SK-N-SH treated with all-trans-retinoic acid at 6 μM for 48 hours (cell line): ENCODE data around the gene MLLT1.

Experiments used
- ATAC-seq: fragments of 200-7000 bp; cut with Tn5 transposase; 3 replicates; pipeline ENCODE4 v1.9.1; 2020; ENCODE audit warnings: mild to moderate bottlenecking, moderate library complexity
- ARNTL ChIP-seq: fragments of 450-650 bp; formaldehyde crosslinking; IDR thresholded peaks from 2 replicates; pipeline ENCODE4 v1.5.0; 2020; ENCODE audit warnings: low read depth, mild to moderate bottlenecking, moderate library complexity, borderline replicate concordance
- BACH2 ChIP-seq: fragments of 250-450 bp; sonication (Bioruptor Pico); IDR thresholded peaks from 2 replicates; pipeline ENCODE4 v1.9.0; 2021; ENCODE audit warnings: mild to moderate bottlenecking, borderline replicate concordance
- CREB5 ChIP-seq: fragments of 250-450 bp; sonication (Bioruptor Pico); IDR thresholded peaks from 2 replicates; pipeline ENCODE4 v1.5.1; 2020; ENCODE audit warnings: low read depth, mild to moderate bottlenecking, moderate library complexity
- CSDC2 ChIP-seq: fragments of 250-450 bp; sonication (Bioruptor Pico); IDR thresholded peaks from 2 replicates; pipeline ENCODE4 v1.5.0; 2020; ENCODE audit warnings: mild to moderate bottlenecking, moderate library complexity
- ESRRG ChIP-seq: fragments of 250-450 bp; sonication (Bioruptor Pico); IDR thresholded peaks from 2 replicates; pipeline ENCODE4 v1.6.1; 2021; ENCODE audit warnings: mild to moderate bottlenecking
- GLIS3 ChIP-seq: fragments of 250-450 bp; sonication (Bioruptor Pico); IDR thresholded peaks from 2 replicates; pipeline ENCODE4 v1.5.0; 2020; ENCODE audit warnings: mild to moderate bottlenecking, moderate library complexity
- ISL1 ChIP-seq: fragments of 250-450 bp; sonication (Bioruptor Pico); IDR thresholded peaks from 2 replicates; pipeline ENCODE4 v2.1.2; 2022; ENCODE audit warnings: mild to moderate bottlenecking, moderate library complexity
- OSR1 ChIP-seq: fragments of 250-450 bp; sonication (Bioruptor Pico); IDR thresholded peaks from 2 replicates; pipeline ENCODE4 v1.8.0; 2022; ENCODE audit warnings: moderate library complexity, mild to moderate bottlenecking, inconsistent platforms
- RARB ChIP-seq: fragments of 250-450 bp; sonication (Bioruptor Pico); IDR thresholded peaks from 2 replicates; pipeline ENCODE4 v1.8.0; 2021; ENCODE audit warnings: mild to moderate bottlenecking, moderate library complexity
- TOX ChIP-seq: fragments of 250-450 bp; sonication (Bioruptor Pico); IDR thresholded peaks from 2 replicates; pipeline ENCODE4 v1.8.0; 2021; ENCODE audit warnings: mild to moderate bottlenecking, moderate library complexity, borderline replicate concordance
- ZC3H10 ChIP-seq: fragments of 250-450 bp; sonication (Bioruptor Pico); IDR thresholded peaks from 2 replicates; pipeline ENCODE4 v1.5.1; 2021; ENCODE audit warnings: mild to moderate bottlenecking, moderate library complexity
- ZFP3 ChIP-seq: fragments of 250-450 bp; sonication (Bioruptor Pico); IDR thresholded peaks from 2 replicates; pipeline ENCODE4 v1.5.0; 2020; ENCODE audit warnings: mild to moderate bottlenecking, moderate library complexity
- ZFP30 ChIP-seq: fragments of 450-650 bp; formaldehyde crosslinking; IDR thresholded peaks from 2 replicates; pipeline ENCODE4 v1.5.0; 2022; ENCODE audit warnings: mild to moderate bottlenecking, moderate library complexity
- ZNF565 ChIP-seq: fragments of 450-650 bp; formaldehyde crosslinking; conservative IDR thresholded peaks from 2 replicates; pipeline ENCODE4 v1.5.0; 2020; ENCODE audit warnings: low read depth, mild to moderate bottlenecking, moderate library complexity
- ZNF70 ChIP-seq: fragments of 450-650 bp; formaldehyde crosslinking; IDR thresholded peaks from 2 replicates; pipeline ENCODE4 v1.5.0; 2020; ENCODE audit warnings: mild to moderate bottlenecking, moderate library complexity
- ZNF8 ChIP-seq: fragments of 450-650 bp; formaldehyde crosslinking; IDR thresholded peaks from 2 replicates; pipeline ENCODE4 v1.5.0; 2020; ENCODE audit warnings: mild to moderate bottlenecking, moderate library complexity
- TF ChIP-seq, protein P1 (sequence below): fragments of 250-450 bp; sonication (Bioruptor Pico); IDR thresholded peaks from 2 replicates; pipeline ENCODE4 v1.5.0; 2020; ENCODE audit warnings: mild to moderate bottlenecking, moderate library complexity
- TF ChIP-seq, protein P2 (sequence below): fragments of 250-450 bp; sonication (Bioruptor Pico); IDR thresholded peaks from 2 replicates; pipeline ENCODE4 v1.8.0; 2020; ENCODE audit warnings: mild to moderate bottlenecking, moderate library complexity, borderline replicate concordance
- TF ChIP-seq, protein P3 (sequence below): fragments of 250-450 bp; sonication (Bioruptor Pico); IDR thresholded peaks from 2 replicates; pipeline ENCODE4 v1.5.1; 2021; ENCODE audit warnings: mild to moderate bottlenecking, moderate library complexity
- TF ChIP-seq, protein P4 (sequence below): fragments of 250-450 bp; sonication (Bioruptor Pico); IDR thresholded peaks from 2 replicates; pipeline ENCODE4 v1.8.0; 2021; ENCODE audit warnings: low read depth, mild to moderate bottlenecking, moderate library complexity, borderline replicate concordance

MLLT1 gene

DNA sequence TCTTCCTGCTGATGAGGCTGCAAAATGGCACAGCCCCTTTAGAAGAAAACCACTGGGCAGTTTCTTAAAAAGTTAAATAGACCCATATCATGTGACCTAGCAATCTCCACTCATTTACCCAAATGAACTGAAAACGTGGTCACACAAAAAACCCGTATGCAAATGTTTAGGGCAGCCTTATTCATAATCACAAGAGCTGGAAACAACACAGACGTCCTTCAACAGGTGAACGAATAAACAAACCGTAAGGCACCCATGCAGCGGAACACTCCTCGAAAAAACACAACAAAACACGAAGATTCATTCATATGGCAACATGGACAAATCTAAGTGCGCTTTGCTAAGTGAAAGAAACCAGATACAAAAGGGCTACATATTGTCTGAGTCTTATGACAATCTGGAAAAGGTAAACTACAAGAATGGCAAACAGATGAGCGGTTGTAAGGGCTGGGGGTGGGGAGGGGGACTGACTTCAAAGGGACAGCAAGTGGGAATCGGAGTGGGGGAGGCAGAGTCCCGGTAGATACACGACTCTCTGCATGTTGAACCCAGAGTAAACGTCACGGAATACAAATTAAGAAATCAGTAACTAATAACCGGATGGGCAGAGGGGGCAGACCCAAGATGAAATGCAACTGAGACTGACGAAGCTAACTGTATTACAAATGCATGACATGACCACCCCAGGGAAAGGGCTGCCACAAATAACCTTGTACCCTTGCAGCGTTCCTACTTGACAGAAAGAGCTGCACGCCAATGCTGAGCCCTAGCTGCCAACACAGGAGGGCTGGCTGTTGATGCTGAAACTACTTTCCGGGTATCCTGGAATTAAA is 33.4 kb downstream of the MLLT1 start:
- no peak for ATAC-seq
- TF ChIP-seq ZFP3 (CRISPR knock-in tag) = no peak
- TF ChIP-seq ZC3H10 = no peak
- TF ChIP-seq, protein P1, sequence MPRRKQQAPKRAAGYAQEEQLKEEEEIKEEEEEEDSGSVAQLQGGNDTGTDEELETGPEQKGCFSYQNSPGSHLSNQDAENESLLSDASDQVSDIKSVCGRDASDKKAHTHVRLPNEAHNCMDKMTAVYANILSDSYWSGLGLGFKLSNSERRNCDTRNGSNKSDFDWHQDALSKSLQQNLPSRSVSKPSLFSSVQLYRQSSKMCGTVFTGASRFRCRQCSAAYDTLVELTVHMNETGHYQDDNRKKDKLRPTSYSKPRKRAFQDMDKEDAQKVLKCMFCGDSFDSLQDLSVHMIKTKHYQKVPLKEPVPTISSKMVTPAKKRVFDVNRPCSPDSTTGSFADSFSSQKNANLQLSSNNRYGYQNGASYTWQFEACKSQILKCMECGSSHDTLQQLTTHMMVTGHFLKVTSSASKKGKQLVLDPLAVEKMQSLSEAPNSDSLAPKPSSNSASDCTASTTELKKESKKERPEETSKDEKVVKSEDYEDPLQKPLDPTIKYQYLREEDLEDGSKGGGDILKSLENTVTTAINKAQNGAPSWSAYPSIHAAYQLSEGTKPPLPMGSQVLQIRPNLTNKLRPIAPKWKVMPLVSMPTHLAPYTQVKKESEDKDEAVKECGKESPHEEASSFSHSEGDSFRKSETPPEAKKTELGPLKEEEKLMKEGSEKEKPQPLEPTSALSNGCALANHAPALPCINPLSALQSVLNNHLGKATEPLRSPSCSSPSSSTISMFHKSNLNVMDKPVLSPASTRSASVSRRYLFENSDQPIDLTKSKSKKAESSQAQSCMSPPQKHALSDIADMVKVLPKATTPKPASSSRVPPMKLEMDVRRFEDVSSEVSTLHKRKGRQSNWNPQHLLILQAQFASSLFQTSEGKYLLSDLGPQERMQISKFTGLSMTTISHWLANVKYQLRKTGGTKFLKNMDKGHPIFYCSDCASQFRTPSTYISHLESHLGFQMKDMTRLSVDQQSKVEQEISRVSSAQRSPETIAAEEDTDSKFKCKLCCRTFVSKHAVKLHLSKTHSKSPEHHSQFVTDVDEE = no peak
- no peak for TF ChIP-seq OSR1 (CRISPR knock-in tag)
- no peak for TF ChIP-seq ISL1 (CRISPR knock-in tag)
- no peak for TF ChIP-seq CREB5 (CRISPR knock-in tag)
- TF ChIP-seq, protein P2, sequence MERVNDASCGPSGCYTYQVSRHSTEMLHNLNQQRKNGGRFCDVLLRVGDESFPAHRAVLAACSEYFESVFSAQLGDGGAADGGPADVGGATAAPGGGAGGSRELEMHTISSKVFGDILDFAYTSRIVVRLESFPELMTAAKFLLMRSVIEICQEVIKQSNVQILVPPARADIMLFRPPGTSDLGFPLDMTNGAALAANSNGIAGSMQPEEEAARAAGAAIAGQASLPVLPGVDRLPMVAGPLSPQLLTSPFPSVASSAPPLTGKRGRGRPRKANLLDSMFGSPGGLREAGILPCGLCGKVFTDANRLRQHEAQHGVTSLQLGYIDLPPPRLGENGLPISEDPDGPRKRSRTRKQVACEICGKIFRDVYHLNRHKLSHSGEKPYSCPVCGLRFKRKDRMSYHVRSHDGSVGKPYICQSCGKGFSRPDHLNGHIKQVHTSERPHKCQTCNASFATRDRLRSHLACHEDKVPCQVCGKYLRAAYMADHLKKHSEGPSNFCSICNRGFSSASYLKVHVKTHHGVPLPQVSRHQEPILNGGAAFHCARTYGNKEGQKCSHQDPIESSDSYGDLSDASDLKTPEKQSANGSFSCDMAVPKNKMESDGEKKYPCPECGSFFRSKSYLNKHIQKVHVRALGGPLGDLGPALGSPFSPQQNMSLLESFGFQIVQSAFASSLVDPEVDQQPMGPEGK (CRISPR knock-in tag) = no peak
- TF ChIP-seq TOX (CRISPR knock-in tag) = no peak
- TF ChIP-seq ARNTL (CRISPR knock-in tag) = no peak
- TF ChIP-seq ZFP30 (CRISPR knock-in tag) = no peak
- TF ChIP-seq ZNF565 (CRISPR knock-in tag) = no peak
- no peak for TF ChIP-seq ZNF8 (CRISPR knock-in tag)
- no peak for TF ChIP-seq ESRRG (CRISPR knock-in tag)
- no peak for TF ChIP-seq ZNF70
- TF ChIP-seq GLIS3 (CRISPR knock-in tag) = no peak
- TF ChIP-seq, protein P3, sequence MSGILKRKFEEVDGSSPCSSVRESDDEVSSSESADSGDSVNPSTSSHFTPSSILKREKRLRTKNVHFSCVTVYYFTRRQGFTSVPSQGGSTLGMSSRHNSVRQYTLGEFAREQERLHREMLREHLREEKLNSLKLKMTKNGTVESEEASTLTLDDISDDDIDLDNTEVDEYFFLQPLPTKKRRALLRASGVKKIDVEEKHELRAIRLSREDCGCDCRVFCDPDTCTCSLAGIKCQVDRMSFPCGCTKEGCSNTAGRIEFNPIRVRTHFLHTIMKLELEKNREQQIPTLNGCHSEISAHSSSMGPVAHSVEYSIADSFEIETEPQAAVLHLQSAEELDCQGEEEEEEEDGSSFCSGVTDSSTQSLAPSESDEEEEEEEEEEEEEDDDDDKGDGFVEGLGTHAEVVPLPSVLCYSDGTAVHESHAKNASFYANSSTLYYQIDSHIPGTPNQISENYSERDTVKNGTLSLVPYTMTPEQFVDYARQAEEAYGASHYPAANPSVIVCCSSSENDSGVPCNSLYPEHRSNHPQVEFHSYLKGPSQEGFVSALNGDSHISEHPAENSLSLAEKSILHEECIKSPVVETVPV (CRISPR knock-in tag) = no peak
- TF ChIP-seq, protein P4, sequence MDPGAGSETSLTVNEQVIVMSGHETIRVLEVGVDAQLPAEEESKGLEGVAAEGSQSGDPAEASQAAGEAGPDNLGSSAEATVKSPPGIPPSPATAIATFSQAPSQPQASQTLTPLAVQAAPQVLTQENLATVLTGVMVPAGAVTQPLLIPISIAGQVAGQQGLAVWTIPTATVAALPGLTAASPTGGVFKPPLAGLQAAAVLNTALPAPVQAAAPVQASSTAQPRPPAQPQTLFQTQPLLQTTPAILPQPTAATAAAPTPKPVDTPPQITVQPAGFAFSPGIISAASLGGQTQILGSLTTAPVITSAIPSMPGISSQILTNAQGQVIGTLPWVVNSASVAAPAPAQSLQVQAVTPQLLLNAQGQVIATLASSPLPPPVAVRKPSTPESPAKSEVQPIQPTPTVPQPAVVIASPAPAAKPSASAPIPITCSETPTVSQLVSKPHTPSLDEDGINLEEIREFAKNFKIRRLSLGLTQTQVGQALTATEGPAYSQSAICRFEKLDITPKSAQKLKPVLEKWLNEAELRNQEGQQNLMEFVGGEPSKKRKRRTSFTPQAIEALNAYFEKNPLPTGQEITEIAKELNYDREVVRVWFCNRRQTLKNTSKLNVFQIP = no peak
- no peak for TF ChIP-seq RARB (CRISPR knock-in tag)
- no peak for TF ChIP-seq BACH2 (CRISPR knock-in tag)
- no peak for TF ChIP-seq CSDC2

GRCh38 chr19:6242677-6243076 is 37.1 kb downstream of the MLLT1 start:
- no peak for TF ChIP-seq GLIS3 (CRISPR knock-in tag)
- no peak for TF ChIP-seq TOX (CRISPR knock-in tag)
- no peak for TF ChIP-seq ZNF70
- TF ChIP-seq, protein P1 = no peak
- no peak for TF ChIP-seq BACH2 (CRISPR knock-in tag)
- TF ChIP-seq RARB (CRISPR knock-in tag) = no peak
- TF ChIP-seq, protein P4 = no peak
- TF ChIP-seq OSR1 (CRISPR knock-in tag) = no peak
- TF ChIP-seq, all 23 proteins: peak for 0
- ATAC-seq = no peak
